ENCODE results near the gene PPP1R14D.

Gene PPP1R14D

GRCh38 chr15:40823572-40824343 lies 4.8 kb downstream of the PPP1R14D start:
- H3K4me3 ChIP-seq (ENCODE audit: low read length), result no peak overlapping the region
- H3K27me3 ChIP-seq (ENCODE audit: insufficient read depth, low read length), result no peaks in the 10 kb centered on the region
- no peaks in the 10 kb centered on the region for H3K9me3 ChIP-seq (ENCODE audit: low read length)
- H3K4me1 ChIP-seq (ENCODE audit: insufficient read depth, low read length), result no peaks in the 10 kb centered on the region
- H2AFZ ChIP-seq (ENCODE audit: low read depth, low read length), result no peak overlapping the region
- no peaks in the 10 kb centered on the region for H3K36me3 ChIP-seq (ENCODE audit: insufficient read depth, low read length)

- H3K4me1 ChIP-seq (ENCODE audit: insufficient read depth, low read length), result no peaks in the 10 kb centered on the region
- no peaks in the 10 kb centered on the region for H3K27me3 ChIP-seq (ENCODE audit: insufficient read depth, low read length)
- H3K4me3 ChIP-seq (ENCODE audit: low read length), result no peak overlapping the region
- no peaks in the 10 kb centered on the region for H3K36me3 ChIP-seq (ENCODE audit: insufficient read depth, low read length)
- no peak overlapping the region for H2AFZ ChIP-seq (ENCODE audit: low read depth, low read length)
- no peaks in the 10 kb centered on the region for H3K9me3 ChIP-seq (ENCODE audit: low read length)
Measured at GRCh38 chr15:40821195-40821594, 7.3 kb downstream of the PPP1R14D start.

- Histone ChIP-seq H3K4me1 (ENCODE audit: insufficient read depth, low read length) (no peaks in the 10 kb centered on the region), H3K4me3 (ENCODE audit: low read length) (no peak overlapping the region), H3K36me3 (ENCODE audit: insufficient read depth, low read length) (no peaks in the 10 kb centered on the region), H3K9me3 (ENCODE audit: low read length) (no peaks in the 10 kb centered on the region), H2AFZ (ENCODE audit: low read depth, low read length) (no peak overlapping the region), H3K27me3 (ENCODE audit: insufficient read depth, low read length) (no peaks in the 10 kb centered on the region)
Measured at GRCh38 chr15:40819048-40819447, 9.5 kb downstream of the PPP1R14D start.

GRCh38 chr15:40815042-40815698 lies 13.3 kb downstream of the PPP1R14D start:
- H3K36me3 ChIP-seq (ENCODE audit: insufficient read depth, low read length), result no peaks in the 10 kb centered on the region
- H3K4me3 ChIP-seq (ENCODE audit: low read length), result no peak overlapping the region
- H2AFZ ChIP-seq (ENCODE audit: low read depth, low read length), result no peak overlapping the region
- H3K4me1 ChIP-seq (ENCODE audit: insufficient read depth, low read length), result no peaks in the 10 kb centered on the region
- no peaks in the 10 kb centered on the region for H3K27me3 ChIP-seq (ENCODE audit: insufficient read depth, low read length)
- no peaks in the 10 kb centered on the region for H3K9me3 ChIP-seq (ENCODE audit: low read length)

- Histone ChIP-seq H3K27me3 (ENCODE audit: insufficient read depth, low read length) (no peaks in the 10 kb centered on the region), H3K4me1 (ENCODE audit: insufficient read depth, low read length) (no peaks in the 10 kb centered on the region), H3K36me3 (ENCODE audit: insufficient read depth, low read length) (no peaks in the 10 kb centered on the region), H2AFZ (ENCODE audit: low read depth, low read length) (no peak overlapping the region), H3K4me3 (ENCODE audit: low read length) (no peak overlapping the region), H3K9me3 (ENCODE audit: low read length) (no peaks in the 10 kb centered on the region)
Measured at GRCh38 chr15:40812721-40813425, 15.6 kb downstream of the PPP1R14D start.

GRCh38 chr15:40808861-40809450 lies 19.6 kb downstream of the PPP1R14D start:
- Histone ChIP-seq H3K27me3 (ENCODE audit: insufficient read depth, low read length) (no peaks in the 10 kb centered on the region), H3K36me3 (ENCODE audit: insufficient read depth, low read length) (no peaks in the 10 kb centered on the region), H3K9me3 (ENCODE audit: low read length) (no peaks in the 10 kb centered on the region), H2AFZ (ENCODE audit: low read depth, low read length) (no peak overlapping the region), H3K4me3 (ENCODE audit: low read length) (no peak overlapping the region), H3K4me1 (ENCODE audit: insufficient read depth, low read length) (peaks cover 6% of the 10 kb centered on the region)

- no peaks in the 10 kb centered on the region for H3K9me3 ChIP-seq (ENCODE audit: low read length)
- no peaks in the 10 kb centered on the region for H3K27me3 ChIP-seq (ENCODE audit: insufficient read depth, low read length)
- peak overlapping the region; percentile 75 for H3K4me3 ChIP-seq (ENCODE audit: low read length)
- H2AFZ ChIP-seq (ENCODE audit: low read depth, low read length), result peak overlapping the region; percentile 88
- H3K4me1 ChIP-seq (ENCODE audit: insufficient read depth, low read length), result peaks cover 6% of the 10 kb centered on the region
- H3K36me3 ChIP-seq (ENCODE audit: insufficient read depth, low read length), result no peaks in the 10 kb centered on the region
Measured at GRCh38 chr15:40807888-40808461, 20.5 kb downstream of the PPP1R14D start.

- Histone ChIP-seq H3K4me1 (ENCODE audit: insufficient read depth, low read length) (peaks cover 6% of the 10 kb centered on the region), H3K36me3 (ENCODE audit: insufficient read depth, low read length) (no peaks in the 10 kb centered on the region), H2AFZ (ENCODE audit: low read depth, low read length) (peak within 1 kb of the TSS; percentile 88), H3K9me3 (ENCODE audit: low read length) (no peaks in the 10 kb centered on the region), H3K4me3 (ENCODE audit: low read length) (peak within 1 kb of the TSS; percentile 75), H3K27me3 (ENCODE audit: insufficient read depth, low read length) (no peaks in the 10 kb centered on the region)
Measured at GRCh38 chr15:40807028-40807887, 21.2 kb downstream of the PPP1R14D start, which contains the start of the genes DNAJC17 and ZFYVE19. Gene DNAJC17, minus strand, starts transcription at chr15:40807473. Its CDS starts 27 bp downstream, at chr15:40807446. Gene ZFYVE19, plus strand, starts transcription at chr15:40807089. Its CDS starts 501 bp downstream, at chr15:40807590.

GRCh38 chr15:40806672-40807027 lies 21.9 kb downstream of the PPP1R14D start:
- peak overlapping the region; percentile 75 for H3K4me3 ChIP-seq (ENCODE audit: low read length)
- no peaks in the 10 kb centered on the region for H3K9me3 ChIP-seq (ENCODE audit: low read length)
- no peaks in the 10 kb centered on the region for H3K27me3 ChIP-seq (ENCODE audit: insufficient read depth, low read length)
- H3K36me3 ChIP-seq (ENCODE audit: insufficient read depth, low read length), result no peaks in the 10 kb centered on the region
- peaks cover 6% of the 10 kb centered on the region for H3K4me1 ChIP-seq (ENCODE audit: insufficient read depth, low read length)
- H2AFZ ChIP-seq (ENCODE audit: low read depth, low read length), result peak overlapping the region; percentile 88

- H3K36me3 ChIP-seq (ENCODE audit: insufficient read depth, low read length), result no peaks in the 10 kb centered on the region
- no peaks in the 10 kb centered on the region for H3K9me3 ChIP-seq (ENCODE audit: low read length)
- no peaks in the 10 kb centered on the region for H3K27me3 ChIP-seq (ENCODE audit: insufficient read depth, low read length)
- H3K4me3 ChIP-seq (ENCODE audit: low read length), result no peak overlapping the region
- no peak overlapping the region for H2AFZ ChIP-seq (ENCODE audit: low read depth, low read length)
- peaks cover 6% of the 10 kb centered on the region for H3K4me1 ChIP-seq (ENCODE audit: insufficient read depth, low read length)
Measured at GRCh38 chr15:40803688-40804087, 24.8 kb downstream of the PPP1R14D start.

- H3K9me3 ChIP-seq (ENCODE audit: low read length), result no peaks in the 10 kb centered on the region
- no peak overlapping the region for H2AFZ ChIP-seq (ENCODE audit: low read depth, low read length)
- H3K4me1 ChIP-seq (ENCODE audit: insufficient read depth, low read length), result peaks cover 12% of the 10 kb centered on the region
- H3K36me3 ChIP-seq (ENCODE audit: insufficient read depth, low read length), result no peaks in the 10 kb centered on the region
- no peaks in the 10 kb centered on the region for H3K27me3 ChIP-seq (ENCODE audit: insufficient read depth, low read length)
- no peak overlapping the region for H3K4me3 ChIP-seq (ENCODE audit: low read length)
Measured at GRCh38 chr15:40803076-40803475, 25.4 kb downstream of the PPP1R14D start.

GRCh38 chr15:40799523-40799922 lies 29.0 kb downstream of the PPP1R14D start:
- no peaks in the 10 kb centered on the region for H3K36me3 ChIP-seq (ENCODE audit: insufficient read depth, low read length)
- H2AFZ ChIP-seq (ENCODE audit: low read depth, low read length), result no peak overlapping the region
- H3K4me1 ChIP-seq (ENCODE audit: insufficient read depth, low read length), result peaks cover 8% of the 10 kb centered on the region
- H3K27me3 ChIP-seq (ENCODE audit: insufficient read depth, low read length), result no peaks in the 10 kb centered on the region
- no peaks in the 10 kb centered on the region for H3K9me3 ChIP-seq (ENCODE audit: low read length)
- no peak overlapping the region for H3K4me3 ChIP-seq (ENCODE audit: low read length)

Data from neuron (in vitro differentiated cells).